Esophagus squamous epithelium (tissue), 4 donors: ENCODE measurements around the gene CCNF.

Experiments
- POLR2A ChIP-seq, 4 donors: fragments of 450-650 bp; IDR thresholded peaks; one replicate each; pipeline ENCODE4 v1.6.1; 2017; ENCODE audit warnings: antibody characterized with exemption in 4 of 4, mild to moderate bottlenecking in 4 of 4, moderate library complexity in 3 of 4
- TF ChIP-seq, protein P1 (sequence below), 6 experiments: fragments of 450-650 bp in 4 of 6; fragments of 200-600 bp in 2 of 6; sonication (generic) in 2 of 6; IDR thresholded peaks; one replicate each; pipeline ENCODE4 v1.5.1; 2016 to 2019; ENCODE audit warnings: antibody characterized with exemption in 6 of 6, mild to moderate bottlenecking in 4 of 6, moderate library complexity in 4 of 6

DNA sequence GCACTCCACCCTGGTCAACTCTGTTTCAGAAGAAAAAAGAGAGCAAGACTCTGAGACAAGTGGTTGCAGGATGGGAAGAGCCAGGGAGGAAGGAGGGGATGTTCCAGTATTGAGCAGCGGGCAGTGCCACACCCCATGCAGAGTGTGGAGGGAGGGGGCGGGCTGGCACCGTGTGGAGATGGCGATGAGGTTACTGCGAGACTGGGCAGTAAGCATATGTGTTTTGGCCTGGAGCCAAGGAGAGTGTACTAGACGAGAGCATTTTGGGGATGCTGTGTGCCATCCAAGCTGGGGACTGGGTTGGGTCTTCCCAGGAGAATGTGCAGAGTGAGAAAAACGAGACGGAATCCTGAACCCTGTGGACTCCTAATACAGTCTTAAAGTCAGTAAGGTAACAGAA, 49.0 kb downstream of the CCNF start:
- TF ChIP-seq, protein P1, sequence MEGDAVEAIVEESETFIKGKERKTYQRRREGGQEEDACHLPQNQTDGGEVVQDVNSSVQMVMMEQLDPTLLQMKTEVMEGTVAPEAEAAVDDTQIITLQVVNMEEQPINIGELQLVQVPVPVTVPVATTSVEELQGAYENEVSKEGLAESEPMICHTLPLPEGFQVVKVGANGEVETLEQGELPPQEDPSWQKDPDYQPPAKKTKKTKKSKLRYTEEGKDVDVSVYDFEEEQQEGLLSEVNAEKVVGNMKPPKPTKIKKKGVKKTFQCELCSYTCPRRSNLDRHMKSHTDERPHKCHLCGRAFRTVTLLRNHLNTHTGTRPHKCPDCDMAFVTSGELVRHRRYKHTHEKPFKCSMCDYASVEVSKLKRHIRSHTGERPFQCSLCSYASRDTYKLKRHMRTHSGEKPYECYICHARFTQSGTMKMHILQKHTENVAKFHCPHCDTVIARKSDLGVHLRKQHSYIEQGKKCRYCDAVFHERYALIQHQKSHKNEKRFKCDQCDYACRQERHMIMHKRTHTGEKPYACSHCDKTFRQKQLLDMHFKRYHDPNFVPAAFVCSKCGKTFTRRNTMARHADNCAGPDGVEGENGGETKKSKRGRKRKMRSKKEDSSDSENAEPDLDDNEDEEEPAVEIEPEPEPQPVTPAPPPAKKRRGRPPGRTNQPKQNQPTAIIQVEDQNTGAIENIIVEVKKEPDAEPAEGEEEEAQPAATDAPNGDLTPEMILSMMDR (IDR thresholded peaks at IDR 0.05) = no peak
- no peak for TF ChIP-seq POLR2A (IDR thresholded peaks at IDR 0.05)
